ENCODE measurements around the gene ERMP1. TPM values are rescaled to one million over a fixed set of nuclear protein-coding genes. Genes with fewer than 3 reads are reported as not detected.

ERMP1 gene
- total and polyA plus RNA-seq, 2 donors (not counting 1 experiment from before 2014, with no cell fraction given), result 4.9 to 10.6 TPM

GRCh38 chr9:5748438-5748837 lies 84.5 kb downstream of the ERMP1 start:
- intact Hi-C loops (cut with micrococcal nuclease), result no loop called here
- CTCF ChIA-PET, result interaction anchor here (1.8 kb wide), 1 partner anchor 562 kb away, joined by 5 read pairs; no protein-coding TSS in a partner anchor
- POLR2A ChIA-PET, result no interaction called here
- Histone ChIP-seq H3K79me2 (ENCODE audit: control insufficient read depth, insufficient read depth, low read length) (no peaks in the 10 kb centered on the region), H4K20me1 (ENCODE audit: control insufficient read depth, insufficient read depth, low read length, poor library complexity, severe bottlenecking) (no peaks in the 10 kb centered on the region), H2AFZ (ENCODE audit: insufficient read depth, low read depth, low read length, poor library complexity, severe bottlenecking) (no peak overlapping the region), H3K4me3 (ENCODE audit: control extremely low read depth in 1 of 5, extremely low read depth in 1 of 5, insufficient read depth in 1 of 5, low read depth in 2 of 5, low read length in 4 of 5) (no peak overlapping the region), H3K27me3 (replicated peaks in 1 of 4; ENCODE audit: control extremely low read depth in 1 of 4, control insufficient read depth in 3 of 4, insufficient read depth in 4 of 4, low read length in 3 of 4) (no peaks in the 10 kb centered on the region), H3K27ac (ENCODE audit: low read length in 2 of 2) (no peak overlapping the region), H3K9me3 (ENCODE audit: control extremely low read depth in 1 of 3, control insufficient read depth in 2 of 3, insufficient read depth in 1 of 3, low read length in 2 of 3) (peaks cover 0 to 2% (median 0%) of the 10 kb centered on the region in 3 donors), H3K4me1 (ENCODE audit: control insufficient read depth in 2 of 2, insufficient read depth in 2 of 2, low read length in 2 of 2) (no peaks in the 10 kb centered on the region), H3K9ac (ENCODE audit: low read length) (no peak overlapping the region), H3K36me3 (replicated peaks in 1 of 2; ENCODE audit: control extremely low read depth in 1 of 2, control insufficient read depth in 1 of 2, extremely low read depth in 1 of 2, insufficient read depth in 2 of 2, low read length in 1 of 2) (peaks cover 30 to 61% of the 10 kb centered on the region in 2 experiments), H3K4me2 (replicated peaks; ENCODE audit: low read depth, low read length, poor library complexity, severe bottlenecking) (no peak overlapping the region)
- no peak for DNase-seq
- TF ChIP-seq CTCF (IDR thresholded peaks at IDR 0.05) (no peak), EZH2 (IDR thresholded peaks at IDR 0.05; ENCODE audit: borderline replicate concordance, insufficient read depth, low read depth, low read length, poor library complexity, severe bottlenecking) (no peak)
- Mint-ChIP-seq H3K27me3 (no peaks in the 10 kb centered on the region), H3K4me3 (no peak overlapping the region), H3K9me3 (ENCODE audit: insufficient read depth) (peaks cover 5% of the 10 kb centered on the region), H3K4me1 (no peaks in the 10 kb centered on the region), H3K27ac (no peak overlapping the region)
- no CpG with 5 or more reads among the region's 1 CpG for WGBS (ENCODE audit: insufficient coverage)
- no peak for ATAC-seq (ENCODE audit: low read depth)

GRCh38 chr9:5743109-5743508 lies 89.8 kb downstream of the ERMP1 start:
- no peak overlapping the region for H3K27ac Mint-ChIP-seq
- H3K27ac ChIP-seq (ENCODE audit: low read length in 2 of 2), result no peak overlapping the region
- peaks cover 0 to 1% (median 0%) of the 10 kb centered on the region in 3 donors for H3K9me3 ChIP-seq (ENCODE audit: control extremely low read depth in 1 of 3, control insufficient read depth in 2 of 3, insufficient read depth in 1 of 3, low read length in 2 of 3)
- peaks cover 21 to 65% of the 10 kb centered on the region in 2 experiments for H3K36me3 ChIP-seq (replicated peaks in 1 of 2; ENCODE audit: control extremely low read depth in 1 of 2, control insufficient read depth in 1 of 2, extremely low read depth in 1 of 2, insufficient read depth in 2 of 2, low read length in 1 of 2)
- H2AFZ ChIP-seq (ENCODE audit: insufficient read depth, low read depth, low read length, poor library complexity, severe bottlenecking), result no peak overlapping the region
- H4K20me1 ChIP-seq (ENCODE audit: control insufficient read depth, insufficient read depth, low read length, poor library complexity, severe bottlenecking), result no peaks in the 10 kb centered on the region
- ChIA-PET POLR2A (no interaction called here), CTCF (interaction anchor here (0.6 kb wide), 1 partner anchor 1313 kb away, joined by 4 read pairs; no protein-coding TSS in a partner anchor)
- H3K4me2 ChIP-seq (replicated peaks; ENCODE audit: low read depth, low read length, poor library complexity, severe bottlenecking), result no peak overlapping the region
- H3K4me1 ChIP-seq (ENCODE audit: control insufficient read depth in 2 of 2, insufficient read depth in 2 of 2, low read length in 2 of 2), result no peaks in the 10 kb centered on the region
- TF ChIP-seq EZH2 (IDR thresholded peaks at IDR 0.05; ENCODE audit: borderline replicate concordance, insufficient read depth, low read depth, low read length, poor library complexity, severe bottlenecking), result no peak
- no peaks in the 10 kb centered on the region for H3K79me2 ChIP-seq (ENCODE audit: control insufficient read depth, insufficient read depth, low read length)
- no peak overlapping the region for H3K4me3 Mint-ChIP-seq
- H3K9ac ChIP-seq (ENCODE audit: low read length), result no peak overlapping the region
- no peak for DNase-seq
- WGBS (ENCODE audit: insufficient coverage), result no CpG with 5 or more reads among the region's 3 CpGs
- no peaks in the 10 kb centered on the region for H3K4me1 Mint-ChIP-seq
- H3K9me3 Mint-ChIP-seq (ENCODE audit: insufficient read depth), result peaks cover 3% of the 10 kb centered on the region
- no peaks in the 10 kb centered on the region for H3K27me3 ChIP-seq (replicated peaks in 1 of 4; ENCODE audit: control extremely low read depth in 1 of 4, control insufficient read depth in 3 of 4, insufficient read depth in 4 of 4, low read length in 3 of 4)
- intact Hi-C loops (cut with micrococcal nuclease), result no loop called here
- no peaks in the 10 kb centered on the region for H3K27me3 Mint-ChIP-seq
- H3K4me3 ChIP-seq (ENCODE audit: control extremely low read depth in 1 of 5, extremely low read depth in 1 of 5, insufficient read depth in 1 of 5, low read depth in 2 of 5, low read length in 4 of 5), result no peak overlapping the region
- no peak for ATAC-seq (ENCODE audit: low read depth)
